Smooth muscle cell (in vitro differentiated cells): Measurements from ENCODE around the gene CLEC4F. TPM values are rescaled to one million over a fixed set of nuclear protein-coding genes. Genes with fewer than 3 reads are reported as not detected.

Experiments used
- DNase-seq: peaks from one replicate; lab custom pipeline; 2025; ENCODE audit not compliant: unreplicated experiment; lab: John Stamatoyannopoulos, UW
- H2AFZ ChIP-seq: fragments of 200-600 bp; sonication (generic); 2 replicates; pipeline ENCODE4 v1.6.0; 2016; ENCODE audit warnings: antibody characterized with exemption, low read depth, mild to moderate bottlenecking
- H3F3A ChIP-seq: fragments of 200-600 bp; sonication (generic); 2 replicates; pipeline ENCODE4 v1.6.0; 2017; ENCODE audit warnings: antibody characterized with exemption, low read depth
- H3K27ac ChIP-seq: fragments of 200-600 bp; sonication (generic); 2 replicates; pipeline ENCODE4 v1.5.1; 2016; ENCODE audit warnings: low read depth, mild to moderate bottlenecking
- H3K27me3 ChIP-seq: fragments of 200-600 bp; sonication (generic); 2 replicates; pipeline ENCODE4 v1.6.1; 2016; ENCODE audit warnings: low read depth, mild to moderate bottlenecking
- H3K36me3 ChIP-seq: fragments of 200-600 bp; sonication (generic); 2 replicates; pipeline ENCODE4 v1.5.1; 2016; ENCODE audit warnings: low read depth
- H3K4me1 ChIP-seq: fragments of 200-600 bp; sonication (generic); 2 replicates; pipeline ENCODE4 v1.5.1; 2016; ENCODE audit warnings: low read depth
- H3K4me2 ChIP-seq: fragments of 200-600 bp; sonication (generic); 2 replicates; pipeline ENCODE4 v1.6.0; 2016; ENCODE audit warnings: mild to moderate bottlenecking
- H3K4me3 ChIP-seq: fragments of 200-600 bp; sonication (generic); 2 replicates; pipeline ENCODE4 v1.5.1; 2016; ENCODE audit warnings: mild to moderate bottlenecking
- H3K79me2 ChIP-seq: fragments of 200-600 bp; sonication (generic); 2 replicates; pipeline ENCODE4 v1.6.0; 2016; ENCODE audit warnings: low read depth, mild to moderate bottlenecking
- H3K9ac ChIP-seq: fragments of 200-600 bp; sonication (generic); 2 replicates; pipeline ENCODE4 v1.6.0; 2016; ENCODE audit warnings: low read depth
- H3K9me3 ChIP-seq: fragments of 200-600 bp; sonication (generic); replicated peaks from 2 replicates; pipeline ENCODE4 v1.5.1; 2016; ENCODE audit warnings: low read depth
- H4K20me1 ChIP-seq: fragments of 200-600 bp; sonication (generic); 2 replicates; pipeline ENCODE4 v1.6.0; 2016; ENCODE audit warnings: low read depth
- WGBS: methylation state at CpG from one replicate; pipeline ENCODE4 v1.1.7; 2016; ENCODE audit warnings: low lambda C conversion rate; 5-methylcytosine and 5-hydroxymethylcytosine counted together
- polyA plus RNA-seq: library from polyadenylated mRNA; unstranded; fragments of >200 nt; fragmentation: Nextera tagmentation; extraction: Ambion mirVana; gene quantifications from 2 replicates; pipeline ENCODE4 v1.2.1, GENCODE V29; 2016
- total RNA-seq: library from RNA; depleted of rRNA; stranded (reverse); fragments of >200 nt; gene quantifications from 2 replicates; pipeline ENCODE4 v1.2.3, GENCODE V29; 2014
- TF ChIP-seq, protein P1 (sequence below): fragments of 200-600 bp; sonication (generic); IDR thresholded peaks from 2 replicates; pipeline ENCODE4 v1.5.1; 2017; ENCODE audit warnings: borderline replicate concordance, mild to moderate bottlenecking, antibody characterized with exemption; ENCODE audit not compliant: insufficient read depth, poor library complexity, severe bottlenecking

CLEC4F gene
- total and polyA plus RNA-seq, 2 experiments from 2014 or later: not detected

DNA sequence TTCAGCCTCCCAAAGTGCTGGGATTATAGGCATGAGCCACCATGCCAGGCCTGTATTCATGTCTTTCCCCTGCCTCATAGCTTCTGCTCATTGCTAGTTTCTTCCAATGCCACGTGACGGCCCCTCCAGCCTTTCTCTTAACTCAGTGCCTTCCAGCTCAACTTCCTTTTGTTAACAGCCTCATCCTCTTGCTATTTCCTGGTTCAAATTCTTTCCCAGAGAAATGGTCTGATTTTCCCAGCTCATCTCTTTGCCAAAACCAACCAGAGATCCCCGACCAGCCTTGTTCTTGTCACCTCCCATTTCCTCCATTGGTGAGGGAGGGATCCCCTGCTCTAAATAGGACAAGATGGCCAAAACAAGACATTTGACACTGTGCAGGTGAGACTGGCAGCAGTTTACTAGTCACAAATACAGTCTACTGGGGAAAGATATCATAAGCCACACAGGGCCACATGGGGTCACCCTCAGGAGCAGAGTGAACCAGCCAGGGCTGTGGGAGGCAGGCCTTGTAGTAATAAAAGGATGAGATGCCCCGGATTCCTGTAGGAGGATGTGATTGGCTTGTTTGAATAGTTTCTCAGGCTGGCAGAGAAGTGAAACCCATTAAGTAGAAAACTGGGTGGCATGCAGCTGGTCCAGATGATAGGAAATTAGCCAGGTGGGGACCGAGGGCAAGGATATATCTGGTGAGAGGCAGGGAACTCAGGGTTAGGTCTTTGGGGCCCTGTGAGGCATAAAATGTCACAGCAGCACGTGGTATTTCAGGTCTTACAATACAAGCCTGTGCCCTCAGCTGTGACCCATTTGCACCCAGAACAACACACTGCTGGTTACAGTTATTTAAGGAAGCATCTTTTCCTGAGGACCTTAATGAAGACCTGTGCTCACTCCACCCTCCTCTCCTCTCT lies 8.8 kb upstream of the CLEC4F start:
- TF ChIP-seq, protein P1, sequence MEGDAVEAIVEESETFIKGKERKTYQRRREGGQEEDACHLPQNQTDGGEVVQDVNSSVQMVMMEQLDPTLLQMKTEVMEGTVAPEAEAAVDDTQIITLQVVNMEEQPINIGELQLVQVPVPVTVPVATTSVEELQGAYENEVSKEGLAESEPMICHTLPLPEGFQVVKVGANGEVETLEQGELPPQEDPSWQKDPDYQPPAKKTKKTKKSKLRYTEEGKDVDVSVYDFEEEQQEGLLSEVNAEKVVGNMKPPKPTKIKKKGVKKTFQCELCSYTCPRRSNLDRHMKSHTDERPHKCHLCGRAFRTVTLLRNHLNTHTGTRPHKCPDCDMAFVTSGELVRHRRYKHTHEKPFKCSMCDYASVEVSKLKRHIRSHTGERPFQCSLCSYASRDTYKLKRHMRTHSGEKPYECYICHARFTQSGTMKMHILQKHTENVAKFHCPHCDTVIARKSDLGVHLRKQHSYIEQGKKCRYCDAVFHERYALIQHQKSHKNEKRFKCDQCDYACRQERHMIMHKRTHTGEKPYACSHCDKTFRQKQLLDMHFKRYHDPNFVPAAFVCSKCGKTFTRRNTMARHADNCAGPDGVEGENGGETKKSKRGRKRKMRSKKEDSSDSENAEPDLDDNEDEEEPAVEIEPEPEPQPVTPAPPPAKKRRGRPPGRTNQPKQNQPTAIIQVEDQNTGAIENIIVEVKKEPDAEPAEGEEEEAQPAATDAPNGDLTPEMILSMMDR: no peak
- WGBS: 86% methylated on average over 6 of the region's 6 CpGs
- Histone ChIP-seq H3K9me3 (no peaks in the 10 kb centered on the region), H4K20me1 (no peaks in the 10 kb centered on the region), H3F3A (no peaks in the 10 kb centered on the region), H3K4me3 (no peak overlapping the region), H3K79me2 (no peaks in the 10 kb centered on the region), H2AFZ (no peak overlapping the region), H3K4me2 (no peak overlapping the region), H3K27me3 (peaks cover 12% of the 10 kb centered on the region), H3K4me1 (no peaks in the 10 kb centered on the region), H3K9ac (no peak overlapping the region), H3K27ac (no peak overlapping the region), H3K36me3 (no peaks in the 10 kb centered on the region)
- no peak for DNase-seq

DNA sequence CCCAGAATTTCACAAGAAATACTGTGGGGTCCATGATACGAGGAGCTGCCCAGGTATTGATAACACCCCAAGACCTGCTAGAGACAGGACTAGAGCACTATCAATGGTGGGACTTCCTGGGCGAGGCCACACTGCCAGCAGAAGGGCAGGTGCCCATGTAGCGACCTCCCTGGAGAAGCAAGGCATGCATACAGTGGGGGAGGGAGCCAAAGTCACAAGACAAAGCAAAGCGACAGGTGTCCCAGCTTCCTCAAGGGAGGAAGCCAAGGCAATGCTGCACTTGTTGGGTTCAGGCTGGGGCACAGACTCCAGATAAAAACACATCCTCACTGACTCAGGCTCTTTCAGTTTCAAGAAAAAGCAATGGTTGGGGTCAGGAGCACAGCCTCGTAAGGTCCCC lies 7.7 kb upstream of the CLEC4F start:
- Histone ChIP-seq H3F3A (no peaks in the 10 kb centered on the region), H3K36me3 (no peaks in the 10 kb centered on the region), H4K20me1 (no peaks in the 10 kb centered on the region), H3K9ac (no peak overlapping the region), H3K27ac (no peak overlapping the region), H3K79me2 (no peaks in the 10 kb centered on the region), H2AFZ (no peak overlapping the region), H3K4me3 (no peak overlapping the region), H3K4me2 (no peak overlapping the region), H3K27me3 (peaks cover 12% of the 10 kb centered on the region), H3K9me3 (no peaks in the 10 kb centered on the region), H3K4me1 (no peaks in the 10 kb centered on the region)
- DNase-seq: no peak
- TF ChIP-seq, protein P1: no peak
- 84% methylated on average over 5 of the region's 5 CpGs for WGBS

DNA sequence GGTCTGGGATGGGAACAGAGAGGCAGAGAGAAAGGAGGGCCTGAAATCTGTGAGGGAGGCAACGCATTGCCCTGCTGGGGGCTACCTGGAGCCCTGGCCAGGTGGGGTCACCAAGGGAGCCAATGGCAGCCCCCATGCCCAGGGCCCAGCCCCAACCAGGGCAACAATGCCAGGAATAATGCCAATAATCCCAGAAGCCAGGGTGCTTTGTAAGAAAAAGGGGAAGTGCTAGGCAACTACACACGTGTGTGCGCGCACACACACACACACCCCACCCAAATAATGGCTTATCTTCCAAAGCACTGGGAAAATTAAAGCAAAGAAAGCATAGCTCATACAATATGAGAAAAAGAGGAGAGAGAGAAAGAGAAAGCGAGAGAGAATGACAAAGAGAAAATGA lies 7.0 kb upstream of the CLEC4F start:
- Histone ChIP-seq H3K4me1 (no peaks in the 10 kb centered on the region), H3K4me2 (no peak overlapping the region), H3K79me2 (no peaks in the 10 kb centered on the region), H3F3A (no peaks in the 10 kb centered on the region), H3K27ac (no peak overlapping the region), H3K27me3 (peaks cover 12% of the 10 kb centered on the region), H3K36me3 (no peaks in the 10 kb centered on the region), H2AFZ (no peak overlapping the region), H3K9ac (no peak overlapping the region), H3K9me3 (no peaks in the 10 kb centered on the region), H3K4me3 (no peak overlapping the region), H4K20me1 (no peaks in the 10 kb centered on the region)
- 77% methylated on average over 5 of the region's 5 CpGs for WGBS
- TF ChIP-seq, protein P1: no peak
- no peak for DNase-seq
